GM12875 (cell line): Measurements from ENCODE around the gene CRHR2.

ENCODE experiments used
- H3K4me3 ChIP-seq: one replicate; pipeline ENCODE4 v1.5.1; 2011; ENCODE audit warnings: low read depth, low read length, control low read depth
- TF ChIP-seq, protein P1 (sequence below): IDR thresholded peaks from 2 replicates; pipeline ENCODE4 v1.5.1; 2011; ENCODE audit warnings: low read depth, mild to moderate bottlenecking, control low read depth, inconsistent platforms, low read length, moderate library complexity, borderline replicate concordance; ENCODE audit not compliant: insufficient read depth

Gene CRHR2

GRCh38 chr7:30649717-30650420 lies 32.4 kb downstream of the CRHR2 start:
- no peak overlapping the region for H3K4me3 ChIP-seq
- TF ChIP-seq, protein P1, sequence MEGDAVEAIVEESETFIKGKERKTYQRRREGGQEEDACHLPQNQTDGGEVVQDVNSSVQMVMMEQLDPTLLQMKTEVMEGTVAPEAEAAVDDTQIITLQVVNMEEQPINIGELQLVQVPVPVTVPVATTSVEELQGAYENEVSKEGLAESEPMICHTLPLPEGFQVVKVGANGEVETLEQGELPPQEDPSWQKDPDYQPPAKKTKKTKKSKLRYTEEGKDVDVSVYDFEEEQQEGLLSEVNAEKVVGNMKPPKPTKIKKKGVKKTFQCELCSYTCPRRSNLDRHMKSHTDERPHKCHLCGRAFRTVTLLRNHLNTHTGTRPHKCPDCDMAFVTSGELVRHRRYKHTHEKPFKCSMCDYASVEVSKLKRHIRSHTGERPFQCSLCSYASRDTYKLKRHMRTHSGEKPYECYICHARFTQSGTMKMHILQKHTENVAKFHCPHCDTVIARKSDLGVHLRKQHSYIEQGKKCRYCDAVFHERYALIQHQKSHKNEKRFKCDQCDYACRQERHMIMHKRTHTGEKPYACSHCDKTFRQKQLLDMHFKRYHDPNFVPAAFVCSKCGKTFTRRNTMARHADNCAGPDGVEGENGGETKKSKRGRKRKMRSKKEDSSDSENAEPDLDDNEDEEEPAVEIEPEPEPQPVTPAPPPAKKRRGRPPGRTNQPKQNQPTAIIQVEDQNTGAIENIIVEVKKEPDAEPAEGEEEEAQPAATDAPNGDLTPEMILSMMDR, result no peak

GRCh38 chr7:30648744-30649540 lies 33.3 kb downstream of the CRHR2 start:
- H3K4me3 ChIP-seq, result no peak overlapping the region
- TF ChIP-seq, protein P1, result no peak

DNA sequence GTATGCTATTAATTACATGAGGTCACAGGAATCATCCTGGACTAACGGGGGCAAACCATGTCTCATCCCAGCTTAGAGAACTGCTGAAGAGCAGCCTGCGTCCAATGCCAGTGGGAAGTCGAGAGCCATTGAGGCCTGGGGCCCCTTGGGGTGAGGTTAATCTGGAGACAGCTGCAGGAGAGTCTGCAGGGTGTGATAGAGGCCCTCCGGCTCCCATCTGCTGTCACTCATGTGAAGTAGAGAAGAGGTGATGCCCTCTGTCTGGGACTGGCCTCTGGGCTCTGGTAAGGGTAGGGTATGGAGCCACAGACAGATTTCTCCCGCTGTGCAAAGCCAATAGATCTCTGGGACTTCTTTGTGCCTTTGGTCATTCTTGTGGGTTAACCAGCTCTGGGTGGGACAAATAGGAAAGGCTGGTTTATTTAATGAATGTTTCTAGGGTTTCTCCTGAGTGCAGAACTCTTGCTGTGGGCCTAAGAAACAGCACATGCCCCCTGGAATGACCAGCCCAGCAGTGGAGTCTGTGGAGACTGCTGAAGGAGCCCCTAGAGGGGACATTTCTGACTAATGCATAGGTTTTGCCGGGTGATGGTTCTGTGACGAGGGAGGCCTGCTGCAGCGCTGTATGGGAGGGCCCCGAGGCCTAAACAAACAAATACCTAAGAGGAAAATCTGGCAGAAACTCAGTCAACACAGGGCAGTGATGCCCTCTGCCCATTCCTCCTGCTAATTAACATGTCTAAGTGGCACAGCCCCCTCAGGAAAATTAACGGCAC lies 34.5 kb downstream of the CRHR2 start:
- no peak overlapping the region for H3K4me3 ChIP-seq
- TF ChIP-seq, protein P1, result no peak

GRCh38 chr7:30646154-30646553 lies 36.1 kb downstream of the CRHR2 start:
- no peak overlapping the region for H3K4me3 ChIP-seq
- TF ChIP-seq, protein P1, result no peak

- no peak overlapping the region for H3K4me3 ChIP-seq
- TF ChIP-seq, protein P1, result no peak
These were observed 36.6 kb downstream of the CRHR2 start for GRCh38 chr7:30645661-30646060.

GRCh38 chr7:30644286-30644955 lies 37.8 kb downstream of the CRHR2 start:
- TF ChIP-seq, protein P1, result no peak
- no peak overlapping the region for H3K4me3 ChIP-seq
